A549 (cell line): ENCODE results near the gene GMDS.

ENCODE experiments used
- CEBPB ChIP-seq, 2 experiments: fragments of >200 bp in 1 of 2; sonication (Bioruptor Twin) in 1 of 2; formaldehyde crosslinking in 1 of 2; IDR thresholded peaks; 2 replicates each; pipeline ENCODE4 v1.6.1; 2012 to 2016
- CHD2 ChIP-seq: fragments of 150-350 bp; IDR thresholded peaks from 2 replicates; pipeline ENCODE4 v1.6.1; 2014; ENCODE audit warnings: low read length; ENCODE audit not compliant: partially characterized antibody
- CTCF ChIP-seq: fragments of >200 bp; sonication (Bioruptor Twin); formaldehyde crosslinking; IDR thresholded peaks from 3 replicates; pipeline ENCODE4 v1.5.1; 2016
- EP300 ChIP-seq, 2 experiments: fragments of >200 bp; sonication (Bioruptor Twin); formaldehyde crosslinking; IDR thresholded peaks; 2 replicates in 1 of 2; 3 replicates in 1 of 2; pipeline ENCODE4 v1.6.1; 2016 to 2017
- FOSL2 ChIP-seq, 2 experiments: fragments of 450-650 bp in 1 of 2; fragments of >200 bp in 1 of 2; sonication (Bioruptor Twin) in 1 of 2; formaldehyde crosslinking; IDR thresholded peaks; 2 replicates each; pipeline versions ENCODE4 v1.5.0 to v1.6.1; 2016 to 2020; ENCODE audit warnings: mild to moderate bottlenecking in 1 of 2, moderate library complexity in 1 of 2
- HOXB5 ChIP-seq: fragments of 250-450 bp; sonication (Bioruptor Pico); IDR thresholded peaks from 2 replicates; pipeline ENCODE4 v1.5.0; 2020; ENCODE audit warnings: mild to moderate bottlenecking, moderate library complexity
- PBX3 ChIP-seq: IDR thresholded peaks from 2 replicates; pipeline ENCODE4 v1.6.1; 2012
- POLR2A ChIP-seq: IDR thresholded peaks from 2 replicates; pipeline ENCODE4 v1.6.1; 2012; ENCODE audit warnings: mild to moderate bottlenecking, low read length
- SREBF2 ChIP-seq: fragments of 450-650 bp; IDR thresholded peaks from 2 replicates; pipeline ENCODE4 v1.6.1; 2014; ENCODE audit warnings: mild to moderate bottlenecking, moderate library complexity

- TF ChIP-seq SREBF2 = no peak
- TF ChIP-seq FOSL2 (IDR thresholded peaks at IDR 0.05) = no peak
- TF ChIP-seq FOSL2 (CRISPR knock-in tag; IDR thresholded peaks at IDR 0.05) = no peak
- TF ChIP-seq CTCF = no peak
- no peak for TF ChIP-seq EP300 (IDR thresholded peaks at IDR 0.05)
- TF ChIP-seq POLR2A = no peak
- TF ChIP-seq CEBPB (IDR thresholded peaks at IDR 0.05) = no peak
- no peak for TF ChIP-seq CHD2
- TF ChIP-seq HOXB5 (CRISPR knock-in tag) = no peak
- no peak for TF ChIP-seq PBX3
These were observed 376.1 kb downstream of the GMDS start for GRCh38 chr6:1869308-1869707.
